ENCODE data around the gene VMO1. TPM values are rescaled to one million over a fixed set of nuclear protein-coding genes. Genes with fewer than 3 reads are reported as not detected.

Gene VMO1
- total RNA-seq, 1 experiment from 2014 or later: 0.58 TPM

- no peak for DNase-seq (ENCODE audit: low spot score)
Observed at GRCh38 chr17:4764595-4764994, 21.6 kb downstream of the VMO1 start.

- DNase-seq (ENCODE audit: low spot score): no peak
Observed at GRCh38 chr17:4759776-4760236, 26.4 kb downstream of the VMO1 start.

- no peak for DNase-seq (ENCODE audit: low spot score)
Observed at GRCh38 chr17:4753392-4753791, 32.8 kb downstream of the VMO1 start.

- no peak for DNase-seq (ENCODE audit: low spot score)
Observed at GRCh38 chr17:4751932-4752331, 34.2 kb downstream of the VMO1 start.

GRCh38 chr17:4750606-4751005, 35.6 kb downstream of the VMO1 start:
- DNase-seq (ENCODE audit: low spot score): no peak

GRCh38 chr17:4748686-4749085, 37.5 kb downstream of the VMO1 start:
- no peak for DNase-seq (ENCODE audit: low spot score)

- no peak for DNase-seq (ENCODE audit: low spot score)
Observed at GRCh38 chr17:4747847-4748246, 38.3 kb downstream of the VMO1 start.

GRCh38 chr17:4744999-4745969, 40.9 kb downstream of the VMO1 start:
- DNase-seq (ENCODE audit: low spot score): no peak

- DNase-seq (ENCODE audit: low spot score): no peak
Observed at GRCh38 chr17:4743898-4744297, 42.3 kb downstream of the VMO1 start.

- no peak for DNase-seq (ENCODE audit: low spot score)
Observed at GRCh38 chr17:4743216-4743615, 42.9 kb downstream of the VMO1 start.

- no peak for DNase-seq (ENCODE audit: low spot score)
Observed at GRCh38 chr17:4742629-4743028, 43.5 kb downstream of the VMO1 start.

- DNase-seq (ENCODE audit: low spot score): no peak
Observed at GRCh38 chr17:4742133-4742532, 44.0 kb downstream of the VMO1 start.

GRCh38 chr17:4741544-4741943, 44.6 kb downstream of the VMO1 start:
- DNase-seq (ENCODE audit: low spot score): no peak

- no peak for DNase-seq (ENCODE audit: low spot score)
Observed at GRCh38 chr17:4740584-4740983, 45.6 kb downstream of the VMO1 start.

GRCh38 chr17:4740025-4740351, 46.2 kb downstream of the VMO1 start:
- no peak for DNase-seq (ENCODE audit: low spot score)

GRCh38 chr17:4739122-4740024, 46.8 kb downstream of the VMO1 start, which contains the start of the genes CXCL16 and ZMYND15:
CXCL16 (minus strand) TSS chr17:4739928; CDS start chr17:4739339, 589 bp downstream.
ZMYND15 (plus strand) TSS chr17:4739833; CDS start chr17:4740549, 716 bp downstream.
- peak; percentile 31 for DNase-seq (ENCODE audit: low spot score)

- peak; percentile 59 for DNase-seq (ENCODE audit: low spot score)
Observed at GRCh38 chr17:4738136-4739121, 47.7 kb downstream of the VMO1 start.

GRCh38 chr17:4735876-4736651, 50.1 kb downstream of the VMO1 start:
- no peak for DNase-seq (ENCODE audit: low spot score)
